ENCODE measurements around the gene RGS6.

DNA sequence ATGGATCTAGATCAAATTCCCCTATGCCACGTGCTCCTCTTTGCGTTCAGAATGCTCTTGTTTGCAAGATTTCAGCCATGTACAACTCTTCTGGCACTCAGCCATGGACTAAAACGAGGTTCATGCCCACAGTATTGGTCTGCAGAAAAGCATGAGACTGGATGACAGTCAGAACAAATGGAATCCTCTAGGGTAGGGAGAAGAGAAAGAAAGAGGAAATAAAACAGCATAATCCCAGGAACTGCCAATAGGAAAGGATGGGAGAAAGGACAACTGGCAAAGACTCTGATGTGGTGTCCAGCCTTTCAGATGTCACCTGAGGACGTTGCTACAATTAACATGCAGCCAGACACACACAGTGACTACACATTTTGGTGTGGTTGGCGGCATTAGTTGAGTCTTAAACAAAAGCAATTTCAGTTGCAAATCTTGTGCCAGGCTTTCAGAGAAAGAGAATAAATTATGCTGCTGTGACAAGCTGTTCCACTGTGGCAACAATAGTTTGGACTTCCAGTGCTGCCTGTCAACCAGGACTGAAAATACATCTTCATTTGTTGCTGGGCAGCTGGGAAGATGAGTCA lies 338.0 kb downstream of the RGS6 start:
- TF ChIP-seq CTCF (IDR thresholded peaks at IDR 0.05) (no peak), POLR2A (IDR thresholded peaks at IDR 0.05) (no peak)
